ENCODE measurements around the gene LYST.
"Not testable (repeated sequence)": the region's sequence is repeated elsewhere in the genome, so short reads cannot be mapped to it uniquely, and the experiment has no call there.

Gene LYST

GRCh38 chr1:235806123-235806522 lies 60.6 kb downstream of the LYST start:
- CTCF ChIA-PET = interaction anchor here (0.7 kb wide), 1 partner anchor 13 kb away, joined by 3 read pairs; no protein-coding TSS in a partner anchor
- POLR2A ChIA-PET (ENCODE audit: low non-redundant PET) = no interaction called here
- no peak overlapping the region for H3K27ac ChIP-seq
- no peak for TF ChIP-seq CTCF (conservative IDR thresholded peaks at IDR 0.05; ENCODE audit: low read depth)
- no peak for DNase-seq (ENCODE audit: low spot score)

- DNase-seq (ENCODE audit: low spot score) = no peak
- ChIA-PET CTCF (no interaction called here), POLR2A (ENCODE audit: low non-redundant PET) (no interaction called here)
- no peak for TF ChIP-seq CTCF (conservative IDR thresholded peaks at IDR 0.05; ENCODE audit: low read depth)
- no peak overlapping the region for H3K27ac ChIP-seq
These were observed 63.9 kb downstream of the LYST start for GRCh38 chr1:235802573-235803346.

- no peak for DNase-seq (ENCODE audit: low spot score)
- TF ChIP-seq CTCF (conservative IDR thresholded peaks at IDR 0.05; ENCODE audit: low read depth) = no peak
- POLR2A ChIA-PET (ENCODE audit: low non-redundant PET) = no interaction called here
- no peak overlapping the region for H3K27ac ChIP-seq
- CTCF ChIA-PET = no interaction called here
These were observed 67.4 kb downstream of the LYST start for GRCh38 chr1:235799264-235799663.

DNA sequence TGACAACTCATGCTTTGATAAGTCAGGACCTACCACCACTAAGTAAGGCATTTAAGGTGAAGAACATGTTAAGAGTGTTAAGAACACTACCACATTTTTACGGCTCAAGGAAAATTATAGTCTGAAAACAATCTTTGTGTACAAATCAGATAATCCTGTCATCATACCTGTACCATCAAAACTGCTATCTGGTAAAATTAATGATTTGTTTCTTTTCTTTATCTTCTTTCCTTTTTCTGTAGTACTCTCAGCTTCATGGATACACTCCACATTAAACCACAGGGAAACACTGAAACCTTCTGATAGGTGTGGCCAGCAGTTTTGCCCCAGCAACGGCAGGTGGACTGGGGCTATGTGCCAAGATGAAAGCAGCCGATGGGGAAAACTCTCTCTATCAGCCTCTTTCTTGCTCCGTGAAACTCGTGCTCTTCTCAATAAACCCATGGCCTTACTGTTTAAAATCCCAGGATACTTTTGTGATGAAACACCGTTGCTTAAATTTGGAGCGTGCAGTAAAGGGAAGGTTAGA lies 75.1 kb downstream of the LYST start:
- no peak overlapping the region for H3K27ac ChIP-seq
- ChIA-PET CTCF (interaction anchor here (0.5 to 0.6 kb wide), 2 partner anchors 10 to 82 kb away, joined by 3 to 8 read pairs; no protein-coding TSS in a partner anchor), POLR2A (ENCODE audit: low non-redundant PET) (no interaction called here)
- no peak for TF ChIP-seq CTCF (conservative IDR thresholded peaks at IDR 0.05; ENCODE audit: low read depth)
- no peak for DNase-seq (ENCODE audit: low spot score)

DNA sequence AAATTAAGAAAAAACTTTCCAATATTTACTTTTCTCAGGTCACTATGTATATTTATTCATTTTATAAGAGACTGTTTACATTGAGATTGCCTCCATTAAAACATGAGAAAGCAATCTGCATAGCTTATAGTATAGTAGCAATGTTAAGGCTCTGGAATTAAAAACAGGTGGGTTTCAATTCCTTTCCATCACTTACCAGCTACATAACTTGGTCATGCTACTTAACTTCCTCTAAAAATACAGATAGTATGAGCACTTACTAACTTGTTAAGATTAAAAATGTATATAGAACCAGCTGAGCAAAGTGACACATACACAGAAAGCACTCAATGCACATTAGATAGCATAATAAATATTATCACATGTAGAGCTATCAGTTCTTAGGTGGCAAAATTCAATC lies 76.6 kb downstream of the LYST start:
- ChIA-PET CTCF (no interaction called here), POLR2A (ENCODE audit: low non-redundant PET) (no interaction called here)
- DNase-seq (ENCODE audit: low spot score) = no peak
- no peak overlapping the region for H3K27ac ChIP-seq
- no peak for TF ChIP-seq CTCF (conservative IDR thresholded peaks at IDR 0.05; ENCODE audit: low read depth)

DNA sequence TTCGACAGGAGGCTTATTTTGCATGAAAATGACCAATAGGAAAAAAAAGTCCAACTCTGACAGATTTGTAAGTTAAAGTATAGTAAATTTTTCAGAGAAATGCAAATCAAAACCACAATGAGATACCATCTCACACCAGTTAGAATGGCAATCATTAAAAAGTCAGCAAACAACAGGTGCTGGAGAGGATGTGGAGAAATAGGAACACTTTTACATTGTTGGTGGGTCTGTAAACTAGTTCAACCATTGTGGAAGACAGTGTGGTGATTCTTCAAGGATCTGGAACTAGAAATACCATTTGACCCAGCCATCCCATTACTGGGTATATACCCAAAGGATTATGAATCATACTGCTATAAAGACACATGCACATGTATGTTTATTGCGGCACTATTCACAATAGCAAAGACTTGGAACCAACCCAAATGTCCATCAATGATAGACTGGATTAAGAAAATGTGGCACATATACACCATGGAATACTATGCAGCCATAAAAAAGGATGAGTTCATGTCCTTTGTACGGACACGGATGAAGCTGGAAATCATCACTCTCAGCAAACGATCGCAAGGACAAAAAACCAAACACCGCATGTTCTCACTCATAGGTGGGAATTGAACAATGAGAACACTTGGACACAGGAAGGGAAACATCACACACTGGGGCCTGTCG lies 80.3 kb downstream of the LYST start:
- CTCF ChIA-PET; POLR2A ChIA-PET (ENCODE audit: low non-redundant PET); H3K27ac ChIP-seq; DNase-seq (ENCODE audit: low spot score): not testable (repeated sequence)

DNA sequence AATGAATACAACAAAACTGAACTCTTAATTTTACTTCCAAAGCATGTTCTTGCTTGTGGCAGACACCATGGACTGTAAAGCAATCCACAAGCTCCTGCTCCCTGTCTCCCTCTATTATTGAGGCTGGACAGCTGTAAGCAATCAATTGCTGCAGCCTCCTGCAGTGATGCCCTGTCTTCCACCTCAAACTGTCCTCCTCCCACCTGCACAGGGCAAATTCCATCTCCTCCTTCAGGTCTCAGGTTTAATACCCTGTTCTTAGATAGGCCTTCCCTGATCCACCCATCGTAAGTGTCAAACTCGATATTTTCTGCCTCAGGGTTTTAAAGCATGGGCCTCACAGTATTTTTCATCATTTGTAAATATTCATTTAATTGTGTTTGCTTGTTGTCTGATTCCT lies 81.8 kb downstream of the LYST start:
- TF ChIP-seq CTCF (conservative IDR thresholded peaks at IDR 0.05; ENCODE audit: low read depth) = no peak
- POLR2A ChIA-PET (ENCODE audit: low non-redundant PET) = interaction anchor here (1.0 kb wide), 1 partner anchor 281 kb away, joined by 3 read pairs; the partner anchor contains the start of gene B3GALNT2
- CTCF ChIA-PET = interaction anchor here (0.6 kb wide), 1 partner anchor 553 kb away, joined by 3 read pairs; no protein-coding TSS in a partner anchor

More for the DNA sequence above, 81.8 kb downstream of the LYST start:
- H3K27ac ChIP-seq = no peak overlapping the region
- DNase-seq (ENCODE audit: low spot score) = no peak
